Adipocyte (in vitro differentiated cells): Measurements from ENCODE around the gene CSGALNACT2.
"Not testable (repeated sequence)": the region's sequence is repeated elsewhere in the genome, so short reads cannot be mapped to it uniquely, and the experiment has no call there.

ENCODE experiments used
- DNase-seq: peaks from one replicate; pipeline ENCODE4 v3.0.0-alpha.2; 2015; ENCODE audit warnings: low read depth
- H3K27me3 ChIP-seq: replicated peaks from 2 replicates; pipeline ENCODE4 v1.7.0; 2013; ENCODE audit warnings: mild to moderate bottlenecking, low read length, moderate library complexity; ENCODE audit not compliant: control insufficient read depth, insufficient read depth
- H3K36me3 ChIP-seq: 2 replicates; pipeline ENCODE4 v1.7.0; 2013; ENCODE audit warnings: low read length, mild to moderate bottlenecking, moderate library complexity; ENCODE audit not compliant: control insufficient read depth, insufficient read depth, severe bottlenecking
- H3K4me1 ChIP-seq: 2 replicates; pipeline ENCODE4 v1.7.0; 2013; ENCODE audit warnings: mild to moderate bottlenecking, low read length, moderate library complexity; ENCODE audit not compliant: control insufficient read depth, insufficient read depth
- H3K4me3 ChIP-seq: 2 replicates; pipeline ENCODE4 v1.7.0; 2013; ENCODE audit warnings: mild to moderate bottlenecking, low read length, moderate library complexity
- H3K9ac ChIP-seq: 2 replicates; pipeline ENCODE4 v1.7.0; 2013; ENCODE audit warnings: mild to moderate bottlenecking, low read length, moderate library complexity
- H3K9me3 ChIP-seq: 2 replicates; pipeline ENCODE4 v1.7.0; 2013; ENCODE audit warnings: mild to moderate bottlenecking, low read length, moderate library complexity; ENCODE audit not compliant: control insufficient read depth

The CSGALNACT2 gene

DNA sequence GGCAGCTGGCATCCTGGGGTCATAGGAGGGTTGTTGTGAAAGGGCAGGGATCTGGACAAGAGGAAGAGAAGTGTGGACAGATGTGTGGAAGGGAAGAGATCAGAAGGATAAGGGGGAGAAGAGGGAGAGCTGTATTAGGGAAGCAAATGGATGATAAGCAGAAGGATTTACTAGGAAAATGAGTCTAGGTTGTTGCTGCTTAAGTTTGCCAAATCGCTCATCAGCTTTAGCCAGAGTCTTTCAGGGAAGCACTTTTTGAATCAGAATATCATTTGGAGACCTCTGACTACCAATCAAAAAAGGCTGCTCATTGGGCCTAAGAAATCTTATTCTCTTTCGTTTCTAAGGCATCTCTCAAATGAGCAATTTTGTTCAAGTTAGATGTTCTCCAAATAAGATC lies 2.6 kb upstream of the CSGALNACT2 start:
- H3K9ac ChIP-seq: no peak overlapping the region
- peaks cover 26% of the 10 kb centered on the region for H3K4me1 ChIP-seq
- no peak overlapping the region for H3K4me3 ChIP-seq
- H3K36me3 ChIP-seq: no peaks in the 10 kb centered on the region
- DNase-seq: no peak
- H3K27me3 ChIP-seq: no peaks in the 10 kb centered on the region
- H3K9me3 ChIP-seq: no peaks in the 10 kb centered on the region

DNA sequence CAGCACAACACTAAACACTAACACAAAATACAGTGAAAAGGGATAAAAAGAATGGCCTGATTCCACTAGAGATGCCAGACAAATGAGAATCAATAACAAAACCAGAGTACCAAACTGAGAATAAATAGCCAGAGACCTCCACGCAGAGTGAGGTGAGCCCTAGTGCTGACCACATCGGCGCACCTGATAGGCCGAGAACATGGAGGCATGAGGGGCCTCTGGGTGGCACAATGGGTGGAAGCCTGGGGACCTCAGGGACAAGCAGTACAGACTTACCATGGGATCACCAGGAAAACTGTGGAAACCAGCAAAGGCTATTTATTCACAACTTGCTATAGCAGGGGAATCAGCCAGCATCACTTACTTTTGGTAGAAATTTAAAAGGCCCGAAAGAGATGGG lies 1.8 kb upstream of the CSGALNACT2 start:
- H3K36me3 ChIP-seq: no peaks in the 10 kb centered on the region
- H3K4me1 ChIP-seq: peaks cover 29% of the 10 kb centered on the region
- H3K27me3 ChIP-seq: no peaks in the 10 kb centered on the region
- peak overlapping the region; percentile 95 for H3K9ac ChIP-seq
- no peak for DNase-seq
- H3K4me3 ChIP-seq: peak overlapping the region; percentile 99
- no peaks in the 10 kb centered on the region for H3K9me3 ChIP-seq

DNA sequence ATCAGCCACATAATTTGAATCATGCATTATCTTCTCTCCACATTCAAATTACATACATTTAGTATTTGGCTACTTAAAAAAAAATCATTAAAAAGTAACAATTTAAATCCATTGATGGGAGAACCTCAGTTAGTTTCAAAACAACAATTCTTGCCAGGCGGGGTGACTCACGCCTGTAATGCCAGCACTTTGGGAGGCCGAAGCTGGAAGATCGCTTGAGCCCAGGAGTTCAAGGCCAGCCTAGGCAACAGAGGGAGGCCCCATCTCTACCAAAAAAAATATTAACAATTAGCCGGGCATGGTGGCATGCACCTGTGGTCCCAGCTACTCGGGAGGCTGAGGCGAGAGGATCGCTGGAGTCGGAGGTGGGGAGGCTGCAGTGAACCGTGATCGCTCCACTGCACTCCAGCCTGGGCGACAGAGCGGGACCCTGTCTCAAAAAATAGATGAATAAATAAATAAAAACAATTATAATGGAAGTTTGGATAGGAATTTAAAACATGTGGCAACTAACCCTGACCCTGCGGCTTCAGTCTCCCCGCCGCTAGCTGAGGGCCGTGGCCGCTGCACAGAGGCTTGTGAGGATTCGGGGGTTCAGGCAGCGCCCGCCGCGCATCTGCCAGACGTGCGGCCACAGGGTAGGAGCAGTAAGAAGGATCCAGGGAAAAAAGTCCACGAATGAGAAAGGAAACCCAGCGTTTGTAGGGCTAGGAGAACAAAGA lies 1.1 kb upstream of the CSGALNACT2 start:
- H3K36me3 ChIP-seq: no peaks in the 10 kb centered on the region
- H3K27me3 ChIP-seq: no peaks in the 10 kb centered on the region
- no peaks in the 10 kb centered on the region for H3K9me3 ChIP-seq
- peak overlapping the region; percentile 95 for H3K9ac ChIP-seq
- DNase-seq: peak; percentile 41
- peak overlapping the region; percentile 99 for H3K4me3 ChIP-seq
- peaks cover 29% of the 10 kb centered on the region for H3K4me1 ChIP-seq

DNA sequence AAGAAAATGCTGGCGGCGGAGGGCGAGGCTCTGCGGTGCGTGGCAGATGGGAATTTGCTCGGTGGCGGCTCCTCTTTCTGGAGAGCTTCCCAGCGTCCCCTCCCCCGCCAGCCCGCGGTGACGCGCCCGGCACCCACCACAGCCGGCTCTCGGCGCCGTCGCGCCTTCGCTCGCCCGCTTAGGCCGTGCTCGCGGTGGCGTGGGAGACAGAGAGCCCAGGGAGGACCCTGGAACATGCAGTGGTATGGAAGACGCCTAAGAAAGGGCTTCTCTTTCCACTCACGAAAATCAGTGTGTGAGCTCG lies 576 bp upstream of the CSGALNACT2 start:
- Histone ChIP-seq H3K4me1 (peaks cover 29% of the 10 kb centered on the region), H3K36me3 (no peaks in the 10 kb centered on the region), H3K27me3 (no peaks in the 10 kb centered on the region), H3K4me3 (peak overlapping the region; percentile 99), H3K9me3 (no peaks in the 10 kb centered on the region), H3K9ac (peak overlapping the region; percentile 95)
- peak; percentile 80 for DNase-seq

DNA sequence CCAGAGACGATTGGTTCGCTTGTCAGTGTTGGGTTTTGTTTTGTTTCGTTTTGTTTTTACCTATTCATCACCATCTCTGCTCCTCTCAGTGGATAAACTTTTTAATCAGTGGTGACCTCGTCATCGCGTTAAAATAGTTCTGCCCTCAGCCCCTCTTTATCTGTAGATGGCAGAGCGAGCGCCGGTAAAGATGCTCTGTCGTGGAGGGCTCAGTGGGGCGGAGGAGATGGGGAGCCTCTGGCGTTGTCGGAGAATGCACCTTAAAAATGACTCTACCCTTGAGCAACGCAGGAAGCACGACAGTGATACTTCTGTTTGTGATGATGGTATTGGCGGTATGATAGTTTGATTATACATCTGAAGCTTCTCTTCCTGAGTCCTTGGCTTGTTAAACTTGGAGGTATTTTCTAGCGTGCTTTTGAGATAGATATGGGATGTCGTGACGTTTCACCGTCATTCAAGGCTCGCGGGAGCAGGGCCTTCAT lies 554 bp downstream of the CSGALNACT2 start:
- peak overlapping the region; percentile 95 for H3K9ac ChIP-seq
- H3K36me3 ChIP-seq: no peaks in the 10 kb centered on the region
- H3K4me1 ChIP-seq: peaks cover 37% of the 10 kb centered on the region
- DNase-seq: peak; percentile 75
- no peaks in the 10 kb centered on the region for H3K27me3 ChIP-seq
- no peaks in the 10 kb centered on the region for H3K9me3 ChIP-seq
- peak overlapping the region; percentile 99 for H3K4me3 ChIP-seq

DNA sequence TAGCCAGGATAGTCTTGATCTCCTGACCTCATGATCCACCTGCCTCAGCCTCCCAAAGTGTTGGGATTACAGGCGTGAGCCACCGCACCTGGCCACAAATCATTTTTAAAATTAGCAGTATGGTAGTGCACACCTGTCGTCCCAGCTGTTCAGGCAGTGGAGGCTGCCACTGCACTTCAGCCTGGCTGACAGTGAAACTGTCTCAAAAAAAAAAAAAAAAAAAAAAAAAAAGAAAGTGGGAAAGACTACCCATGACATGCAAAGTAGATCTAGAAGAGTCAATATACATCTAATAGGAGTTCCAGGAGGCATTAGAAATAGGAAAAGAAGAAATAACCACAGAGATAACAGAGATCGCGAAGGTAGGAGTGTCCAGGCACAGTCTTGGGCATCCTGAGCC lies 3.2 kb downstream of the CSGALNACT2 start:
- Histone ChIP-seq H3K9ac (no peak overlapping the region), H3K27me3 (no peaks in the 10 kb centered on the region), H3K9me3 (no peaks in the 10 kb centered on the region), H3K4me1 (peaks cover 36% of the 10 kb centered on the region), H3K4me3 (no peak overlapping the region), H3K36me3 (no peaks in the 10 kb centered on the region)
- DNase-seq: no peak

DNA sequence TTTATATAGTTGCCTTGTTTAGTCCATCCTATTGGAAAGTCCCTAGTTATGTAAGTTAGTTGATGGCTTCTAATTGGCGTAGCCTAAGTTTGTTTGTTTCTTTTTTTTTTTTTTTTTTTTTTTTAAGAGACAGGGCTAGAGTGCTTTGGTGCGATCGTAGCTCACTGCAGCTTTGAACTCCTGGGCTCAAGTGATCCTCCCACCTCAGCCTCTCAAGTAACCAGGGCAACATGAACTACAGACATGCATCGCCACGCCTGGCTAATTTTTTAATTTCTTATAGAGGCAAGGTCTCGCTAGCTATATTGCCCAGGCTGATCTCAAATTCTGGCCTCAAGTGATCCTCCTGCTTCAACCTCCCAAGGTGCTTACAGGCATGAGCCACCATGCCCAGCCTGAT lies 7.1 kb downstream of the CSGALNACT2 start:
- no peak overlapping the region for H3K4me3 ChIP-seq
- no peaks in the 10 kb centered on the region for H3K36me3 ChIP-seq
- H3K27me3 ChIP-seq: no peaks in the 10 kb centered on the region
- DNase-seq: no peak
- no peaks in the 10 kb centered on the region for H3K9me3 ChIP-seq
- H3K9ac ChIP-seq: no peak overlapping the region
- peaks cover 15% of the 10 kb centered on the region for H3K4me1 ChIP-seq

DNA sequence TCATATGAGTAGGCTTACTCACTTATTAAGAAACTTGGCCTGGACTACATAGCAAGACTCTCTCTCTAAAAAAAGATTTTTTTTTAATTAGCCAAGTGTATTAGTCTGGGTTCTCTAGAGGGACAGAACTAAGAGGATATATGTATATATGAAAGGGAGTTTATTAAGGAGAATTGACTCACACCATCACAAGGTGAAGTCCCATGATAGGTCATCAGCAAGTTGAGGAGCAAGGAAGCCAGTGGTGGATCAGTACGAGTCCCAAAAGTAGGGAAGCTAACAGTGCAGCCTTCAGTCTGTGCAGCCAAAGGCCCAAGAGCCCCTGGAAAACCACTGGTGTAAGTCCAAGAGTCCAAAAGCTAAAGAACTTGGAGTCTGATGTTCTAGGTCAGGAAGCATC lies 7.7 kb downstream of the CSGALNACT2 start:
- not testable (repeated sequence) for H3K9me3 ChIP-seq, H3K4me3 ChIP-seq, DNase-seq

DNA sequence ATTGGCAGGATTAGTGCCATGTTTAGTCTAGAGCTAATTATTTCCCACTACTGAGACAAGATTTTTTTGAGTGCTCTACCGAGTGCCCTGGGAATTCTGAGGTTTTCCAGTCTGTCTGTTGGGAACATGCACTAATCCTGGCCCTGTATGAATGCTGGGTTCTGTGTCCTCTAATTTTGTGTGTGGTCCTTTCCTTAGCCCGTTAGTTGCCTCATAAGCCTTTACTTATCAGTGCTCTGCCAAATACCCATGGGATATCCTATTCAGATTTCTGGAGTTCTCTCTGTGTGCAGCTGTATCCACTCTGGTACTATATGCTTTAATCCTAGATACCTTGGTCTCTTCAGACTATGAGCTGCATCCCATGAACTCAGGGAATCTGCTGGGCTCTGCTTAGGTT lies 13.1 kb downstream of the CSGALNACT2 start:
- DNase-seq: no peak
- Histone ChIP-seq H3K27me3 (no peaks in the 10 kb centered on the region), H3K4me1 (peaks cover 9% of the 10 kb centered on the region), H3K36me3 (no peaks in the 10 kb centered on the region), H3K4me3 (no peak overlapping the region), H3K9me3 (no peaks in the 10 kb centered on the region), H3K9ac (no peak overlapping the region)

More for the DNA sequence above, 7.7 kb downstream of the CSGALNACT2 start:
- not testable (repeated sequence) for H3K27me3 ChIP-seq, H3K9ac ChIP-seq, H3K4me1 ChIP-seq, H3K36me3 ChIP-seq

DNA sequence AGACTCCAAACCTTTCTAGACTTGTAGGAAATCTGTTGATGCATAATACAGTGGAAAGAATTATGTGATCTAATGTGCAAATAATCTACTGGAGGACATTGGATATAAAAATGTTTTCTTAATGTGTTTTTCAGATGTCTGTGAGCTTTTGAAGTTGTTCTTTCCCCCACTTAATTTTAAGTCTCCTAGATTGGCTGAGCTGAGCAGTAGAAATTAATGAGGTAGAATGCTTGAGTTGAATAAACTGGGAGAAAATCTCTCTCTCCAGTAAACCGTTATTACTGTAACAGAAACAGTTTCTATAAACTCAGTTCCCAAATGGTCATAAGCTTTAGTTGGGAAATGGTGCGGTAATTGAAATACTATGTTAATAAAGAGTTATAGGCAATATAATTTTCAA lies 15.7 kb downstream of the CSGALNACT2 start:
- no peak for DNase-seq
- H3K9me3 ChIP-seq: no peaks in the 10 kb centered on the region
- no peaks in the 10 kb centered on the region for H3K27me3 ChIP-seq
- H3K36me3 ChIP-seq: no peaks in the 10 kb centered on the region
- H3K9ac ChIP-seq: no peak overlapping the region
- peaks cover 9% of the 10 kb centered on the region for H3K4me1 ChIP-seq
- H3K4me3 ChIP-seq: no peak overlapping the region

DNA sequence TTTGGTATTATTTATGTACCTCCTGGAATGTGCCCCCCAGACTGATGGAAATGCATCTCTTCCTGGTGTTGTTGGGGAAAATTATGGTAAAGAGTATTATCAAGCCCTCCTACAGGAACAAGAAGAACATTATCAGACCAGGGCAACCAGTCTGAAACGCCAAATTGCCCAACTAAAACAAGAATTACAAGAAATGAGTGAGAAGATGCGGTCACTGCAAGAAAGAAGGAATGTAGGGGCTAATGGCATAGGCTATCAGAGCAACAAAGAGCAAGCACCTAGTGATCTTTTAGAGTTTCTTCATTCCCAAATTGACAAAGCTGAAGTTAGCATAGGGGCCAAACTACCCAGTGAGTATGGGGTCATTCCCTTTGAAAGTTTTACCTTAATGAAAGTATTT lies 17.0 kb downstream of the CSGALNACT2 start:
- H3K9ac ChIP-seq: no peak overlapping the region
- H3K27me3 ChIP-seq: no peaks in the 10 kb centered on the region
- H3K4me3 ChIP-seq: no peak overlapping the region
- no peaks in the 10 kb centered on the region for H3K36me3 ChIP-seq
- no peaks in the 10 kb centered on the region for H3K9me3 ChIP-seq
- H3K4me1 ChIP-seq: peaks cover 22% of the 10 kb centered on the region
- no peak for DNase-seq

DNA sequence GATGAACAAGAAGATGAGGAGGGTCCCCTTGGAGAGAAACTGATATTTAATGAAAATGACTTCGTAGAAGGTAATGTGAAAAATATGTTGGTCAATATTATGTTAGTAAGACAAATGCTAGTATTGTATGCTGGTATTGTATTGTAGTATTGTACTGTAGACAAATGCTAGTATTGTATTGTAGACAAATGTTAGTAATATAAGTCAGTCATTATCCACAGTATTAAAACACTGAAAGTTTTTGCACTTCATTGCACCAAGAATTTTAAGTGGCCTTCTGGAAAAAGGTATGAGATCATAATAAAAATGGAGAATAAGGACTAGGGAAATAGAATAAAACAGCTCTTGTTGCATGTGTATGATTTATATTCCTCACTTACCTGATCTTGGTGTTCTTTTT lies 17.5 kb downstream of the CSGALNACT2 start:
- Histone ChIP-seq H3K36me3 (no peaks in the 10 kb centered on the region), H3K4me3 (no peak overlapping the region), H3K9me3 (no peaks in the 10 kb centered on the region), H3K9ac (no peak overlapping the region), H3K27me3 (no peaks in the 10 kb centered on the region), H3K4me1 (peaks cover 27% of the 10 kb centered on the region)
- DNase-seq: no peak
